Calu3 (cell line): ENCODE measurements around the gene KCNH2. TPM values are rescaled to one million over a fixed set of nuclear protein-coding genes. Genes with fewer than 3 reads are reported as not detected.

Experiments used
- BruUV-seq: library from RNA; stranded (reverse); fragments of 400-500 nt; replicated peaks from 2 replicates; lab custom pipeline; 2021; lab: Mats Ljungman, UMichigan
- CTCF ChIA-PET: fragments of 300-600 bp; sonication (Branson Sonifier 250); formaldehyde crosslinking; loops from one replicate; lab custom pipeline; 2022; ENCODE audit warnings: antibody characterized with exemption; lab: Charles Lee
- DNase-seq: peaks from one replicate; pipeline ENCODE4 v3.0.0; 2022
- H3K27ac Mint-ChIP-seq: one replicate; pipeline ENCODE4 v1.8.0; 2022; ENCODE audit warnings: mixed read lengths; ENCODE audit not compliant: unreplicated experiment
- H3K27me3 Mint-ChIP-seq: one replicate; pipeline ENCODE4 v1.8.0; 2022; ENCODE audit warnings: mixed read lengths; ENCODE audit not compliant: unreplicated experiment
- H3K36me3 Mint-ChIP-seq: one replicate; pipeline ENCODE4 v1.8.0; 2022; ENCODE audit warnings: mild to moderate bottlenecking, moderate library complexity, mixed read lengths; ENCODE audit not compliant: insufficient read depth, unreplicated experiment
- H3K4me1 Mint-ChIP-seq: one replicate; pipeline ENCODE4 v1.8.0; 2022; ENCODE audit warnings: mild to moderate bottlenecking, low read depth, mixed read lengths; ENCODE audit not compliant: unreplicated experiment
- H3K4me3 Mint-ChIP-seq: one replicate; pipeline ENCODE4 v1.8.0; 2022; ENCODE audit warnings: mild to moderate bottlenecking, low read depth, moderate library complexity, mixed read lengths; ENCODE audit not compliant: unreplicated experiment
- H3K9me3 Mint-ChIP-seq: one replicate; pipeline ENCODE4 v1.8.0; 2022; ENCODE audit warnings: low read depth, mixed read lengths; ENCODE audit not compliant: unreplicated experiment
- CTCF ChIP-seq: fragments of 200-600 bp; IDR thresholded peaks from one replicate; pipeline ENCODE4 v1.8.0; 2022; ENCODE audit warnings: antibody characterized with exemption; ENCODE audit not compliant: unreplicated experiment
- intact Hi-C: fragments of 100-400 bp; cut with micrococcal nuclease; formaldehyde crosslinking; loops from one replicate; pipeline ENCODE4 v1.10.0; 2022; ENCODE audit not compliant: unreplicated experiment
- total RNA-seq: library from RNA; stranded (reverse); gene quantifications from 2 replicates; pipeline ENCODE4 v1.2.3, GENCODE V29; 2022

Gene KCNH2
- total RNA-seq, 1 experiment from 2014 or later: 0.45 TPM

DNA sequence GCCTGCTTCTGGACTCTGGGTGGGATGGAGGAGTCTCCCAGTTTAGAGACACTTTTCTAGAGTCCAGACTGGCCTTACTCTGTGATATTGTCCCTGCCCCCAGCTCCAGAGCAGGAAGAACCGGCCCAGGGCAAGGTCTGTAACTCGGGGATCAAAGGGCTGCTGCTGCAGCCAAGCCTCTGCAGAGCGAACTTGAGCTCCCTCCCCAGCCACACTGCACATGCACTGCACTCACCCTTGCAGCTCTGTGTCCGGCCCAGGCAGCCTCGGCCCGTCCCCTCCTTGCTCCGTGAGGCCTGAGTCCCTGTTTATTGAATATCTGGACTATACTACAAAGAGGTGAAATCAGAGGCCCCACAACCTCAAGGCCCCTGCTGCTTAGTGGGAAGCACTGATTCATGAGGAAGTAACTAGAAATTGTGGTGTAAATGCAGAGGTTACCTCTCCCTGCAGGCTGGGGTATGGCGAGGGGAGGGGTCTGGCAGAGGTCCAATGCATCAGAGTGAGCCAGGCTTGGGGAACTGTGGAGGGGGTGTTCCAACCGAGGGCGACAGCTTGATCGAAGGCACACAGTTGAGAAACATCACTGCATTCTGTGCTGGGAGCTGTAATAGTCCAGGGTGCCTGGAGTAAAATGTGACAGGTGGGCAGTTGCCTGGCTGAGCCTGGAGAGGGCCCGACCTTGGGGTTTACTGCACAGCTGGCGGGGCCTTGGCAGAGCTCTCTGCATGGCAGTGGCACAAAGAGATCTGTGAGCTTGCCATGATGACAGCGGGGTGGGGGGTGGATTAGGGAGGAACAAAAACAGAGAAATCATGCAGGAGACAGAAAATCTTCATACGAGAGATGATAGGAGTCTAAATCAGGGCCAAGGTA is 76.7 kb downstream of the KCNH2 start:
- DNase-seq: peak; percentile 75
- Mint-ChIP-seq H3K4me1 (peaks cover 66% of the 10 kb centered on the region), H3K4me3 (peak overlapping the region; percentile 46), H3K9me3 (no peaks in the 10 kb centered on the region), H3K36me3 (peaks cover 17% of the 10 kb centered on the region), H3K27me3 (peaks cover 10% of the 10 kb centered on the region), H3K27ac (peak overlapping the region; percentile 32)
- intact Hi-C loops: no loop called here
- TF ChIP-seq CTCF: no peak
- CTCF ChIA-PET: interaction anchor here (0.5 to 1.5 kb wide), 2 partner anchors 117 to 787 kb away, joined by 3 to 4 read pairs; no protein-coding TSS in a partner anchor
- no TSS peak for BruUV-seq

- H3K9me3 Mint-ChIP-seq: no peaks in the 10 kb centered on the region
- peaks cover 17% of the 10 kb centered on the region for H3K27me3 Mint-ChIP-seq
- CTCF ChIA-PET: interaction anchor here (1.5 kb wide), 1 partner anchor 118 kb away, joined by 4 read pairs; no protein-coding TSS in a partner anchor
Observed at GRCh38 chr7:150900675-150901074, 77.4 kb downstream of the KCNH2 start.

GRCh38 chr7:150898475-150899011 is 79.6 kb downstream of the KCNH2 start:
- TF ChIP-seq CTCF: peak; percentile 94
- Mint-ChIP-seq H3K36me3 (peaks cover 16% of the 10 kb centered on the region), H3K4me1 (peaks cover 66% of the 10 kb centered on the region), H3K27ac (no peak overlapping the region), H3K4me3 (peak overlapping the region; percentile 22), H3K27me3 (peaks cover 29% of the 10 kb centered on the region), H3K9me3 (peaks cover 5% of the 10 kb centered on the region)
- peak; percentile 89 for DNase-seq
- CTCF ChIA-PET: interaction anchor here (0.6 to 1.7 kb wide), 4 partner anchors 20 to 87 kb away, joined by 3 to 5 read pairs (median 4); no protein-coding TSS in a partner anchor
- intact Hi-C loops: loop anchor here (1.0 to 5.0 kb wide), 3 partner anchors 49 to 214 kb away; no protein-coding TSS in a partner anchor
- BruUV-seq: no TSS peak

More at GRCh38 chr7:150900675-150901074, 77.4 kb downstream of the KCNH2 start:
- peak overlapping the region; percentile 32 for H3K27ac Mint-ChIP-seq
- BruUV-seq: no TSS peak
- no peak for TF ChIP-seq CTCF
- peaks cover 73% of the 10 kb centered on the region for H3K4me1 Mint-ChIP-seq
- intact Hi-C loops: no loop called here
- H3K4me3 Mint-ChIP-seq: peak overlapping the region; percentile 46
- peaks cover 18% of the 10 kb centered on the region for H3K36me3 Mint-ChIP-seq
- DNase-seq: no peak
